ENCODE measurements around the gene PCDHB5.

DNA sequence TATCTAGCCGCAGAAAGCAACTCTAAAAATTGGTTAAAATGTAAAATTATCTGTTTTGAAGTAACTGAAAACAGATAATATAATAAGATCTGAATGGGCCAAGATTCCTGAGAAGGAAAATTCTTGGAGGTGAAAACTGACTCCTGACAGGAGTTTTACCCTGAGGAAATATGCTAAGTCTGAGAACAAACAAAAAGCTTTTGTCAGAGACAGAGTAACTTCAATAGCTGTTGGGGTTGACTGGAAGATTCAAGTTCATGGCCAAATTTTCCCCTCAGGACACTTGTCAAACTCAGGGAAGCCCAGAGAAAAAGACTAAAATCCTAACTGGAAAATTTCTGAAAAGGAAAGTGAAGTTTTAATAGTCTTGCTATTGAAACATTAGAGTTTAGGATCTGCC, 7.7 kb upstream of the PCDHB5 start:
- TF ChIP-seq, protein P1, sequence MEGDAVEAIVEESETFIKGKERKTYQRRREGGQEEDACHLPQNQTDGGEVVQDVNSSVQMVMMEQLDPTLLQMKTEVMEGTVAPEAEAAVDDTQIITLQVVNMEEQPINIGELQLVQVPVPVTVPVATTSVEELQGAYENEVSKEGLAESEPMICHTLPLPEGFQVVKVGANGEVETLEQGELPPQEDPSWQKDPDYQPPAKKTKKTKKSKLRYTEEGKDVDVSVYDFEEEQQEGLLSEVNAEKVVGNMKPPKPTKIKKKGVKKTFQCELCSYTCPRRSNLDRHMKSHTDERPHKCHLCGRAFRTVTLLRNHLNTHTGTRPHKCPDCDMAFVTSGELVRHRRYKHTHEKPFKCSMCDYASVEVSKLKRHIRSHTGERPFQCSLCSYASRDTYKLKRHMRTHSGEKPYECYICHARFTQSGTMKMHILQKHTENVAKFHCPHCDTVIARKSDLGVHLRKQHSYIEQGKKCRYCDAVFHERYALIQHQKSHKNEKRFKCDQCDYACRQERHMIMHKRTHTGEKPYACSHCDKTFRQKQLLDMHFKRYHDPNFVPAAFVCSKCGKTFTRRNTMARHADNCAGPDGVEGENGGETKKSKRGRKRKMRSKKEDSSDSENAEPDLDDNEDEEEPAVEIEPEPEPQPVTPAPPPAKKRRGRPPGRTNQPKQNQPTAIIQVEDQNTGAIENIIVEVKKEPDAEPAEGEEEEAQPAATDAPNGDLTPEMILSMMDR (IDR thresholded peaks at IDR 0.05): no peak
- no peak for TF ChIP-seq POLR2A (IDR thresholded peaks at IDR 0.05)
